ENCODE results near the gene KAZN.

Gene KAZN

GRCh38 chr1:15048437-15048980, 450.0 kb downstream of the KAZN start:
- H3K4ac ChIP-seq (ENCODE audit: low read depth in 1 of 2, low read length in 2 of 2): no peak overlapping the region
- no peak overlapping the region for H3K9ac ChIP-seq (ENCODE audit: low read length)
- no peak overlapping the region for H3K14ac ChIP-seq (ENCODE audit: low read length in 2 of 2)
- WGBS: 88% methylated on average over 35 of the region's 35 CpGs
- H3K4me3 ChIP-seq (ENCODE audit: insufficient read depth in 1 of 2, low read depth in 1 of 2, low read length in 2 of 2): no peak overlapping the region
- H2BK15ac ChIP-seq (ENCODE audit: low read depth, poor library complexity, severe bottlenecking): no peak overlapping the region
- no peak overlapping the region for H2AK5ac ChIP-seq (ENCODE audit: low read length, severe bottlenecking)
- no peak overlapping the region for H3K4me2 ChIP-seq (ENCODE audit: low read length, poor library complexity, severe bottlenecking)
- H2AFZ ChIP-seq (ENCODE audit: low read depth, low read length): no peak overlapping the region
- H2BK5ac ChIP-seq (ENCODE audit: low read depth, low read length, poor library complexity, severe bottlenecking): no peak overlapping the region
- no peak overlapping the region for H3K18ac ChIP-seq (ENCODE audit: low read depth in 1 of 2, low read length in 2 of 2)
- no peaks in the 10 kb centered on the region for H3K9me3 ChIP-seq (ENCODE audit: control insufficient read depth, low read length)
- H3K36me3 ChIP-seq (ENCODE audit: control insufficient read depth in 1 of 2, insufficient read depth in 2 of 2, low read depth in 1 of 2, low read length in 2 of 2): peaks cover 11 to 65% of the 10 kb centered on the region in 2 experiments
- no peak overlapping the region for H3K27ac ChIP-seq (ENCODE audit: low read length, poor library complexity, severe bottlenecking)
- no peaks in the 10 kb centered on the region for H3K27me3 ChIP-seq (ENCODE audit: control insufficient read depth in 1 of 2, insufficient read depth in 1 of 2, low read length in 2 of 2)
- H4K8ac ChIP-seq (ENCODE audit: low read length): peak overlapping the region; percentile 4
- H2BK12ac ChIP-seq (ENCODE audit: low read length in 2 of 2): no peak overlapping the region
- H3K79me1 ChIP-seq (replicated peaks; ENCODE audit: low read length, poor library complexity, severe bottlenecking): peaks cover 33% of the 10 kb centered on the region
- H4K91ac ChIP-seq (ENCODE audit: low read length): no peak overlapping the region
- no peak for DNase-seq
- no peak overlapping the region for H2BK120ac ChIP-seq (ENCODE audit: low read depth, low read length)
- H3K4me1 ChIP-seq (ENCODE audit: control insufficient read depth, insufficient read depth, low read depth, low read length): peaks cover 14% of the 10 kb centered on the region
- no peak overlapping the region for H3K23ac ChIP-seq (ENCODE audit: low read length in 2 of 2)

DNA sequence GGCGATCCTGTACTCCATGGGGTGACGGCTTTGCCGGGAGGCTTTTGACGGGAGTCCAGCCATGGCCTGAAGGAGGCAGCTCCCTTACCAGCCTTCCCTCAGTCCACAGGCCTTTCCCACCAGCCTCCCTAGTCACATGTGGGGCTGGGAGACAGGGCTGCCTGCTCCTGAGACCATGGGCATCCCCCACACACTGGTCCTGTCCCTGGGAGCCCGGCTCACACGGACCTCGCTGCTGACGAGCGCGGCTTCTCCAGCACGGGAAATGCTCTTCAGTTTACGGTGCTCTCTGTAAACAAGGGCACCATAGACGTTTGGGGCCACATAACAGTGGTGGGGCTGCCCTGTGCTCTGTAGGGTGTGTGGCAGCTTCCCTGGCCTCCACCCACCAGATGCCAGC, 450.6 kb downstream of the KAZN start:
- Histone ChIP-seq H2BK12ac (ENCODE audit: low read length in 2 of 2) (no peak overlapping the region), H4K91ac (ENCODE audit: low read length) (no peak overlapping the region)
- DNase-seq: no peak

DNA sequence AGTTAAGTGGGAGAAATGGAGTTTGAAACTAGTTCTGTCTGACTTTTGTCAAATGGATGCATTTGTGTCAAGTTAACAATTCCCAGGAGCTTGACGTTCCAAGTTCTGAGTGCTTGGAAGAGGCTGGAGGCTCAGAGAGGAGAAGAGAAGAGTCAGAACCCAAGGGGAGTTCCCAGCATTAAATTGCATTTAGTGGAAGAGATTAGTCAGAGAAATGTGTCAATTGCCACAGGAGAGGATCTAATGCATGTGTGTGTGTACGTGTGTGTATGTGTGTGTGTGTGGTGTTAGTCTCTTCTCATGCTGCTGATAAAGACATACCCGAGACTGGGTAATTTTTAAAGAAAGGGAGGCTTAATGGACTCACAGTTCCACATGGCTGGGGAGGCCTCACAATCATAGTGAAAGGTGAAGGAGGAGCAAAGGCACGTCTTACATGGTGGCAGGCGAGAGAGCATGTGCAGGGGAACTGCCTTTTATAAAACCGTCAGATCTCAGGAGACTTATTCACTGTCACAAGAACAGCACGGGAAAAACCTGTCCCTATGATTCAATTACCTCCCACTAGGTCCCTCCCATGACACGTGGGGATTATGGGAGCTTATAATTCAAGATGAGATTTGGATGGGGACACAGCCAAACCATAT, 453.5 kb downstream of the KAZN start:
- Histone ChIP-seq H3K36me3 (ENCODE audit: control insufficient read depth in 1 of 2, insufficient read depth in 2 of 2, low read depth in 1 of 2, low read length in 2 of 2) (peaks cover 5 to 68% of the 10 kb centered on the region in 2 experiments), H4K8ac (ENCODE audit: low read length) (no peak overlapping the region), H2BK5ac (ENCODE audit: low read depth, low read length, poor library complexity, severe bottlenecking) (no peak overlapping the region), H2BK120ac (ENCODE audit: low read depth, low read length) (no peak overlapping the region), H3K79me1 (replicated peaks; ENCODE audit: low read length, poor library complexity, severe bottlenecking) (peaks cover 36% of the 10 kb centered on the region), H2AFZ (ENCODE audit: low read depth, low read length) (no peak overlapping the region), H3K4ac (ENCODE audit: low read depth in 1 of 2, low read length in 2 of 2) (no peak overlapping the region), H4K91ac (ENCODE audit: low read length) (no peak overlapping the region), H3K4me2 (ENCODE audit: low read length, poor library complexity, severe bottlenecking) (no peak overlapping the region), H3K18ac (ENCODE audit: low read depth in 1 of 2, low read length in 2 of 2) (no peak overlapping the region), H2BK15ac (ENCODE audit: low read depth, poor library complexity, severe bottlenecking) (no peak overlapping the region), H3K27ac (ENCODE audit: low read length, poor library complexity, severe bottlenecking) (no peak overlapping the region), H3K4me1 (ENCODE audit: control insufficient read depth, insufficient read depth, low read depth, low read length) (peaks cover 13% of the 10 kb centered on the region), H3K14ac (ENCODE audit: low read length in 2 of 2) (no peak overlapping the region), H3K9ac (ENCODE audit: low read length) (no peak overlapping the region), H3K9me3 (ENCODE audit: control insufficient read depth, low read length) (no peaks in the 10 kb centered on the region), H3K27me3 (ENCODE audit: control insufficient read depth in 1 of 2, insufficient read depth in 1 of 2, low read length in 2 of 2) (no peaks in the 10 kb centered on the region), H2BK12ac (ENCODE audit: low read length in 2 of 2) (no peak overlapping the region), H2AK5ac (ENCODE audit: low read length, severe bottlenecking) (no peak overlapping the region), H3K23ac (ENCODE audit: low read length in 2 of 2) (no peak overlapping the region), H3K4me3 (ENCODE audit: insufficient read depth in 1 of 2, low read depth in 1 of 2, low read length in 2 of 2) (no peak overlapping the region)
- 92% methylated on average over 8 of the region's 8 CpGs for WGBS
- peak; percentile 30 for DNase-seq

More for the DNA sequence above, 450.6 kb downstream of the KAZN start:
- H3K27ac ChIP-seq (ENCODE audit: low read length, poor library complexity, severe bottlenecking): no peak overlapping the region
- H3K4me2 ChIP-seq (ENCODE audit: low read length, poor library complexity, severe bottlenecking): no peak overlapping the region
- H3K36me3 ChIP-seq (ENCODE audit: control insufficient read depth in 1 of 2, insufficient read depth in 2 of 2, low read depth in 1 of 2, low read length in 2 of 2): peaks cover 11 to 63% of the 10 kb centered on the region in 2 experiments
- H3K18ac ChIP-seq (ENCODE audit: low read depth in 1 of 2, low read length in 2 of 2): no peak overlapping the region
- 90% methylated on average over 13 of the region's 13 CpGs for WGBS
- H3K9ac ChIP-seq (ENCODE audit: low read length): no peak overlapping the region
- no peak overlapping the region for H4K8ac ChIP-seq (ENCODE audit: low read length)
- no peak overlapping the region for H2BK15ac ChIP-seq (ENCODE audit: low read depth, poor library complexity, severe bottlenecking)
- H3K14ac ChIP-seq (ENCODE audit: low read length in 2 of 2): peak overlapping the region in 1 of 2 experiments; percentile 11
- H2BK5ac ChIP-seq (ENCODE audit: low read depth, low read length, poor library complexity, severe bottlenecking): no peak overlapping the region
- H3K4me3 ChIP-seq (ENCODE audit: insufficient read depth in 1 of 2, low read depth in 1 of 2, low read length in 2 of 2): no peak overlapping the region
- no peaks in the 10 kb centered on the region for H3K9me3 ChIP-seq (ENCODE audit: control insufficient read depth, low read length)
- H3K4me1 ChIP-seq (ENCODE audit: control insufficient read depth, insufficient read depth, low read depth, low read length): peaks cover 14% of the 10 kb centered on the region
- no peak overlapping the region for H2BK120ac ChIP-seq (ENCODE audit: low read depth, low read length)
- H2AK5ac ChIP-seq (ENCODE audit: low read length, severe bottlenecking): no peak overlapping the region
- no peak overlapping the region for H3K23ac ChIP-seq (ENCODE audit: low read length in 2 of 2)
- H3K4ac ChIP-seq (ENCODE audit: low read depth in 1 of 2, low read length in 2 of 2): no peak overlapping the region
- H3K27me3 ChIP-seq (ENCODE audit: control insufficient read depth in 1 of 2, insufficient read depth in 1 of 2, low read length in 2 of 2): no peaks in the 10 kb centered on the region
- no peak overlapping the region for H2AFZ ChIP-seq (ENCODE audit: low read depth, low read length)
- H3K79me1 ChIP-seq (replicated peaks; ENCODE audit: low read length, poor library complexity, severe bottlenecking): peaks cover 34% of the 10 kb centered on the region

DNA sequence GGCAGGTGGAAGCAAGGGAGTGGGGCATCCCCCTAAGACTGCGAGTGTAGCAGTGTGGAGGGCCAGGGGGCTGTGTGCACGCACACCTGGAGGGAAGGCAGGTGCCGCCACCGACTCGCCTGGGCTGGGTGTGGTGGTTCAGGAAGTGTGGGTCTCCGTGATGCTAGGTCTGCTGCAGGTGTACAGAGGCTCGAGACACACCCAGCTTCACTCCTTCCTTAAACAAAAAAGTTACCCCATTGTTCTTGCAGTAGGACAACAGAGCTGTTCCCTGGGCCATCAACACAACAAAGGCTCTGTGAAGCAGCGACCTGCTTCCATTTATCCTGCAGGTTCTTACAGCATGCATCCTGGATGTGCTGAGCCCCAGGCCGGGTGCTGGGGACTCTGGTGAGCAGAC, 454.7 kb downstream of the KAZN start:
- Histone ChIP-seq H3K27me3 (ENCODE audit: control insufficient read depth in 1 of 2, insufficient read depth in 1 of 2, low read length in 2 of 2) (no peaks in the 10 kb centered on the region), H3K4me1 (ENCODE audit: control insufficient read depth, insufficient read depth, low read depth, low read length) (peaks cover 14% of the 10 kb centered on the region), H2BK5ac (ENCODE audit: low read depth, low read length, poor library complexity, severe bottlenecking) (no peak overlapping the region), H3K27ac (ENCODE audit: low read length, poor library complexity, severe bottlenecking) (no peak overlapping the region), H3K18ac (ENCODE audit: low read depth in 1 of 2, low read length in 2 of 2) (no peak overlapping the region), H3K4me3 (ENCODE audit: insufficient read depth in 1 of 2, low read depth in 1 of 2, low read length in 2 of 2) (no peak overlapping the region), H2AFZ (ENCODE audit: low read depth, low read length) (no peak overlapping the region), H4K8ac (ENCODE audit: low read length) (no peak overlapping the region), H2BK120ac (ENCODE audit: low read depth, low read length) (no peak overlapping the region), H2BK12ac (ENCODE audit: low read length in 2 of 2) (no peak overlapping the region), H3K14ac (ENCODE audit: low read length in 2 of 2) (no peak overlapping the region), H3K4me2 (ENCODE audit: low read length, poor library complexity, severe bottlenecking) (no peak overlapping the region), H3K9ac (ENCODE audit: low read length) (no peak overlapping the region), H3K4ac (ENCODE audit: low read depth in 1 of 2, low read length in 2 of 2) (no peak overlapping the region), H4K91ac (ENCODE audit: low read length) (no peak overlapping the region), H2AK5ac (ENCODE audit: low read length, severe bottlenecking) (no peak overlapping the region), H3K79me1 (replicated peaks; ENCODE audit: low read length, poor library complexity, severe bottlenecking) (peaks cover 34% of the 10 kb centered on the region), H3K23ac (ENCODE audit: low read length in 2 of 2) (no peak overlapping the region), H2BK15ac (ENCODE audit: low read depth, poor library complexity, severe bottlenecking) (no peak overlapping the region), H3K9me3 (ENCODE audit: control insufficient read depth, low read length) (no peaks in the 10 kb centered on the region), H3K36me3 (ENCODE audit: control insufficient read depth in 1 of 2, insufficient read depth in 2 of 2, low read depth in 1 of 2, low read length in 2 of 2) (peaks cover 17 to 68% of the 10 kb centered on the region in 2 experiments)
- WGBS: 88% methylated on average over 9 of the region's 9 CpGs
- DNase-seq: no peak
